Measurements from ENCODE around the gene RERE.
"Not testable (repeated sequence)": the region's sequence is repeated elsewhere in the genome, so short reads cannot be mapped to it uniquely, and the experiment has no call there.

The RERE gene

GRCh38 chr1:8523666-8524206 lies 293.7 kb downstream of the RERE start:
- H3K4me3 ChIP-seq (ENCODE audit: low read length), result no peak overlapping the region
- DNase-seq (ENCODE audit: low read depth, low spot score), result no peak

GRCh38 chr1:8520483-8520966 lies 296.9 kb downstream of the RERE start:
- DNase-seq (ENCODE audit: low read depth, low spot score), result no peak
- H3K4me3 ChIP-seq (ENCODE audit: low read length), result no peak overlapping the region

GRCh38 chr1:8519167-8519566 lies 298.3 kb downstream of the RERE start:
- H3K4me3 ChIP-seq (ENCODE audit: low read length), result no peak overlapping the region
- DNase-seq (ENCODE audit: low read depth, low spot score), result no peak

DNA sequence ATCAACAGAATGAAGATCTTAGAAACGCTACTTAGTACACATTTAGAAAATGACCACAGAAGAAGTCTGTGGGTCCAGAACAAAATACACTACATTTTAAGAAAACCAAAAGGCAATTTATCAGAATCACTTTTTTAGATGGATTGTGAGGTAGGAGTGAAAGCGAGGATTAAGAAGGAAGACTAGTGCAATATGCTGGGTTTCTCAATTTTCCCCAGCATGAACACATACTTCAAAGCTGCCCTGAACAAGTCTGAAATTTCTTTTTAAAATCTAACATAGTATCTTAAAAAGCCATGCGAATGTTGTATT lies 299.0 kb downstream of the RERE start:
- DNase-seq (ENCODE audit: low read depth, low spot score), result no peak

GRCh38 chr1:8517661-8518489 lies 299.6 kb downstream of the RERE start:
- no peak overlapping the region for H3K4me3 ChIP-seq (ENCODE audit: low read length)
- DNase-seq (ENCODE audit: low read depth, low spot score), result no peak

More for the DNA sequence above, 299.0 kb downstream of the RERE start:
- no peak overlapping the region for H3K4me3 ChIP-seq (ENCODE audit: low read length)

DNA sequence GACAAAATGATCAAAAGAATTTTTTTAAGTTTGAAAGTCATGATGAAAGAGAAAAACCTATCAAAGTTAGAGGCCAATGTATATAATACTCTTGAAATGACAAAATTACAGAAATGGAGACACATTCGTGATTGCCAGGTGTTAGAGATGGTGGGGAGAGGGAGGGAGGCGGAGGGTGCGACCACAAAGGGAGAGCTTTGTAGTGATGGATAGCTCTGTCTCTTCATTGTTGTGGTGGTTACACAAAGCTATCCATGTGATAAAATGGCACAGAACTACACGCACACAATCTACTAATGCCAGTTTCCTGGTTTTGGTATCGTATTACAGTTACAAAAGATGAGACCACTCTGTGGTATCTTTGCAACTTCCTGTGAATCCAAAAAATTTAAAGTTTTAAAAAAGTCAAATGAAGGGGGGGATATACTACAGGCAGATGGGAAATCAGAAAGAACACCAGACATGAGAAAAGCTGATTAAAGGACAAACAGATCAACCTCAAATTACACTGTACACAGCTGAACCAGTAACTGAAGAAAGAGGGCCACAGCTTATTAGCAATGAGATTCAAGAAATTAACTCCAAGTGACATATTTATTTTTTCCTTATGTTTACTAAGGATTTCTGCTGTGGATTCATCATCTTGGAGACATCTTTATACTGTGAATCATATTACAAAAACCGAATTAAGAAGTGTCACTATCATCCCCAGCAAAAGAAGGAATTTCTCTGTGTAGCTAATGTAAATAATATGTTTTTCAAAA lies 300.5 kb downstream of the RERE start:
- DNase-seq (ENCODE audit: low read depth, low spot score), result peak; percentile 79
- no peak overlapping the region for H3K4me3 ChIP-seq (ENCODE audit: low read length)

DNA sequence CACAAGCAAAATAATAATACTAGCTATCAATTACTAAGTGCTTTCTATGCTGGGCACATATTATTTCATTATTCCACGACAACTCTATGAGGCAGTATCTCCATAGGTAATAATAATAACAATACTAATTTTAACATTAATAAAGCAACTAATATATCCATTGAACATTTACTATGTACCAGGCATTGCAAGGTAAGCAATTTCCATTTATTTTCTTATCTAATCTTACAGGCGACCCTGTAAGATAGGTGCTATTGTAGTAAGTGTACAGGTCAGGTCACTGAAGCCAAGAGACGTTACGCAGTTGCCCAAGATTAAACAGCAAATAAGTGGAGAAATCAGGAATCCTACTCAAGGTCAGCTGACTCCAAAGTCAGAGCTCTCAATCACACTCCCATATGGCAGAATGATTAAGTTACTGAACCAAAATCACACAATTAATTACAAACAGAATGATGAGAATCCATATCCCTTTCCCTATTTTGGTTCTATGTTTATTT lies 301.1 kb downstream of the RERE start:
- DNase-seq (ENCODE audit: low read depth, low spot score), result no peak

DNA sequence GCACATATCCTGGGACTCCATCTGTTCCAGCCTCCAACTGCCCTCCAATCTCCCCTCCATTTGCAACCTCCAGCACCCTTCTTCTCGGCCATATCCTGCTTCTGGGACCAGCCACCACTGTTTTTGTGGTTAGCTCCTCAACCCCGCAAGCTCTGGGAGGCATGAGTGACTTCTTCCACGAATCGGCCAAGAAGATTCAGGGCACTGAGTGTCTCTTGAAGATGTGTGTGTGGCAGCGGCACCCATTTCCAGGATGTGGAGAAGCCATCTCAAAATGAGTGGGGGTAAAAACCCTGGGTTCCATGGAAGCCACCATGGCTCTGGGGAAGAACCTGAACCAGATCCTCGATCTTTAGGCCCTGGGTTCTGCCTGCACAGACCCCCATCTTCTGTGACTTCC lies 304.9 kb downstream of the RERE start:
- DNase-seq (ENCODE audit: low read depth, low spot score), result no peak
- no peak overlapping the region for H3K4me3 ChIP-seq (ENCODE audit: low read length)

More for the DNA sequence above, 301.1 kb downstream of the RERE start:
- H3K4me3 ChIP-seq (ENCODE audit: low read length), result no peak overlapping the region

DNA sequence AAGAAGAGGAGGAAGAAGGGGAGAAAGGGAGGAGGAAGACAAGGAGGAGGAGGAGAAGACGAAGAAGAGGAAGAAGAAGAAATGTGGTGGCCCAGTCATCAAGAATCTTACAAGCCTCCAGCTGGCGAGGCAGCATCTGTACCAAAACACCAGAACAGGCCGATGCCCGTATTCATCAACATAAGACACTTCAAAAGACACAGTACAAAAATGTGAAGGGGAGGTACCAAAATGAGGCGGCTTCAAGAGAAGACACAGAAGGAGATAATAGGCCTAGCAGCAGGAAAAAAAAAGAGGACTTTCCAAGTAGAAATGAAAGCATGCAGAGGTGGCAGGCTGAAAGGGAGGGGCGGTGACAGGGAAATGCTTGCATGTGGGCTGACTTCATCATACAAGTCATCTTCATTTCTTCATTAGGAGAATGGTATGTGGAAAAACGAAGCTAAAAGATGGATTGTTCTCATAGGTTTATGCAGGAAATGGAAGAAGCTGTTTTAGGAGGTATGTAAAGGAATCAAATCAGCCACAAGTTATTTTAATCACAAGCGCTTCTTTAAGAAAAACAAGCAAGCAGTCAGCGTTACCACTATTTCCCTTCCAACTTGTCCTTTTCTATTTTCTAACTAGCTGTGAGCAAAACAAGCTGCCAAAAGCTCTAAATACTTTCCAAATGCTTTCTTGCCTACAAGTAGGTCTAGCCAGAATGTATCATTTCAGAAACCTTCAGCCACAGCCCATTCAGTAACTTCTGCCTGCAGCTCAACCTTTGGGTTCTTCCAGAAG lies 307.2 kb downstream of the RERE start:
- no peak overlapping the region for H3K4me3 ChIP-seq (ENCODE audit: low read length)

GRCh38 chr1:8509579-8509978 lies 307.9 kb downstream of the RERE start:
- no peak overlapping the region for H3K4me3 ChIP-seq (ENCODE audit: low read length)
- DNase-seq (ENCODE audit: low read depth, low spot score), result no peak

More for the DNA sequence above, 307.2 kb downstream of the RERE start:
- DNase-seq (ENCODE audit: low read depth, low spot score), result no peak

- DNase-seq (ENCODE audit: low read depth, low spot score), result no peak
- no peak overlapping the region for H3K4me3 ChIP-seq (ENCODE audit: low read length)
Measured at GRCh38 chr1:8506995-8507615, 310.3 kb downstream of the RERE start.

DNA sequence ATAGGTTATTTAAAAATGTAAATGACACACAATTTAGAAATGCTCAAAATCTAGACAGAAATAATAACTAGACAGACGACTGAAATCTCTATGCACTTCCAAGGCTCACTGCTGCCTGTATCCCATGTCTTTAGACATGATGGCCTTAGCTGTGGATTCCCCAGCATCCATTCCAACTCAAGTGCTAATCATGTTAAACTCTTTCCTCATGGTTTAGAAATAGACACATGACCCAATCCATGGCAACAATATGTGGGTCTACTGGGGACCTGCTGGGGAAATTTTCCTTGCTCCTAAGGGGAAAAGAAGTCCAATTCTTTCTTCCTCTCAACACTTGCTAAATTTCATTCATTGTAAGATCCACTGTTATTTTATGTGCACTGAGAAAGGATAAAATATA lies 311.0 kb downstream of the RERE start:
- no peak overlapping the region for H3K4me3 ChIP-seq (ENCODE audit: low read length)
- no peak for DNase-seq (ENCODE audit: low read depth, low spot score)

DNA sequence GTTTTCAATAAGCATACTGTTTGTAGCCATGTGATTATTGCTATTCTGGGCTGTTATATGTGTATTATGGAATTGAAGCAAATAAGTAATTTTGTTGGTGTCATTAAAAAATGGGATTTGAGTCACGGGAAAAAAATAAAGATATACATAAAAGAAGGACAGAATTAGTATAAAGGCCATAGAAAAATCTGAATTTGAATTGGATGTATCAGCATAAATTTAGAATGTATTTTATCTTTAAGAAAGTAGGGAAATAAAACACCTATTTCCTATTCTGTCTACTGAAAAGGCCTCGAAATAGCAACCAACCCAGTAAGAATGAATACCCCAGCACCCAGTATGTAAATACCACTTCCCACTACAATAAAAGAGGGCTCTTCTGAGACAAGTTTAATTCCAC lies 313.6 kb downstream of the RERE start:
- H3K4me3 ChIP-seq (ENCODE audit: low read length), result no peak overlapping the region
- no peak for DNase-seq (ENCODE audit: low read depth, low spot score)

DNA sequence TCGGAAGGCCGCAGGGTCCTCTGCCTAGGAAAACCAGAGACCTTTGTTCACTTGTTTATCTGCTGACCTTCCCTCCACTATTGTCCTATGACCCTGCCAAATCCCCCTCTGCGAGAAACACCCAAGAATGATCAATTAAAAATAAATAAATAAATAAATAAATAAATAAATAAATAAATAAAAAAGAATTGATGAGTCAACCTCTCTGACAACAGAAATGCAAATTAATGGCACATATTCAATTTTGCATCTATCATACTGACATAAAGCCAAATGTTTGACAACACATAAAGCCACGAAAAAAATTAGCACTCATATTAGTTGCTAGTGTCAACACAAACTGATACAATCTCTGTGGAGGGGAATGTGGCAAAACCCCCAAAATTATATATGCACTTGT lies 314.5 kb downstream of the RERE start:
- H3K4me3 ChIP-seq (ENCODE audit: low read length); DNase-seq (ENCODE audit: low read depth, low spot score): not testable (repeated sequence)

DNA sequence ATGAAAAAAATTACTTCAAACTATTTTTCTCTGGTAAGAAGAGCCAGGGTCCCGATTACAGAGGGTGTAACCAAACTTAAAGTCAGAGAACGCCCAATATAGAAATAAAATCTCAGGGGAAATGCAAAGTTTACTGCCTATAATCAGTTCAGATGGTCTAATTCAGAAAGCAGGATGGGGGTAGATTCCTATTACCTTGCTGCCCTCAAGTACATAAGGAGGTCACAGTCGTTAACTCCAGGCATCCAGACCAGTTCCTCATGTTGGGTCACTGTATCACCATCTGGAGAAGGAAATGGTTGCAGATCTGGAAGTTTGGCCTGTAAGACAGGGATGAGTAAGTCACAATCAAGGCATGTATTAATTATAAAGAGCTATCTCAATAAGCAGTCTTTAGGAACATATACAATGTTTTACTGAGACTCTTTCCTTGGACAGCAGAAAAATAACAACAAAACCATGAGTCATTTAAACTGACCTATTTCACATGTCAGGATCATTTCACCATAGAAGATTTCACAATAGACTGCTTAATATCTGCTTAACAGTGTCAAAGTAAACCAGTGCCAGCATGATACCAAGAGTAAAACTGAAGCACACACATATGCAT lies 320.1 kb downstream of the RERE start:
- no peak for DNase-seq (ENCODE audit: low read depth, low spot score)
- H3K4me3 ChIP-seq (ENCODE audit: low read length), result no peak overlapping the region

DNA sequence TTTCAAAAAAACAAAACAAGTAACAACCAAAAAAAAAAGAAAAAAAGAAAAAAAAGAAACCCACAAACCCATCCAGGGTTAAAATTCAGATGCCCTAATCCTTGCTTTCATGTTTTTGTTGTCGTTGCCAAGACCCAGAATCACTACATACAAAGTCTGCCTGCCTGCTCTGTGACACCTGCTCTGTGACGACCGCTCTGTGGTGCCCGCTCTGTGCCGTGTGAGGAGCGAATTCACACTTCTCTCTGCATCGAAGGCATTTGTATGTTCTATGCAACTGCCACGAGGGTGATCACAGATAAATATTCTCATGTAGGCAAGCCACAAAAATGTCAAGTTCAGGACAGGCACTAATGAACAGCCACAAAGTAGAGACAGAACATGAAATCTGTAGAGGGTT lies 321.0 kb downstream of the RERE start:
- DNase-seq (ENCODE audit: low read depth, low spot score), result no peak
- no peak overlapping the region for H3K4me3 ChIP-seq (ENCODE audit: low read length)

- DNase-seq (ENCODE audit: low read depth, low spot score), result no peak
Measured at GRCh38 chr1:8495928-8496401, 321.5 kb downstream of the RERE start.

GRCh38 chr1:8494681-8495080 lies 322.8 kb downstream of the RERE start:
- no peak for DNase-seq (ENCODE audit: low read depth, low spot score)
- no peak overlapping the region for H3K4me3 ChIP-seq (ENCODE audit: low read length)

More at GRCh38 chr1:8495928-8496401, 321.5 kb downstream of the RERE start:
- H3K4me3 ChIP-seq (ENCODE audit: low read length), result no peak overlapping the region
